Placental pericyte (primary cell): ENCODE results near the gene LZTS3. TPM values are rescaled to one million over a fixed set of nuclear protein-coding genes. Genes with fewer than 3 reads are reported as not detected.

ENCODE experiments used
- total RNA-seq: library from RNA; depleted of rRNA; stranded (reverse); fragments of >200 nt; gene quantifications from 2 replicates; pipeline ENCODE4 v1.2.3, GENCODE V29; 2012

The LZTS3 gene
- 6.0 and 6.3 TPM in 2 replicates for total RNA-seq

DNA sequence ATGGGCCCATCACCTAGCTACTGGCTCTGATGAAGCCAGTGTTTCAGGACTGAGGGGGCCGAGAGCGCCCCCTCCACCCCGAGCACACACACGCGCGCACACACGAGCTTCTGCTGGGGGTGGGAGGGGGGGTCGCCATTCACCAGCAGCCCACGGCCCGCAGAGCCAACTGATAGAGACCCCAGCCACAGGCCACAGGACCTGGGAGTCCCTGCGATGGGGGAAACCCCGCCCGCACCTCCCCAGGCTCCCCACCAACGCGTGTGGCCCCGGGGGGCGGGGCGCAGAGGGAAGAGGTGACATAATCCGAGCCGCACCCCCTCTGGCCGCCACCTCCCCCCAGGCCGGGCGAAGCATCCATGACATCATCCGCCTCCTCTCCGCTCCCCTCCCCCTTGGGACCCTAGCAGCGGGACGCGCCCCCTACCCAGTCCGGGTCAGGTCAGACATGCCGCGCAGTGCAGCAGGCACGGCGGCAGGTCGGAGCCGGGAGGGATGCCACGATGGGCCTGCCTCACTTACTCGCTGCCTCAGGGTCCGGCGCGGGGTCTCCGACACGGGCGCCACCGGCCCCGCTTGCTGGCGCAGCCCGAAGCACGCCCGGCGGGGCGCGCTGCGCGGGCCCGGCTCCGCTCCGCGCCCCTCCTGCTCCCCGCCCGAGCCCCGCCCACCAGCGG lies at the start of gene LZTS3:
TSS of gene LZTS3 (minus strand) at position 617 of the 677 bp plus-strand sequence. CDS start 6,386 bp downstream, outside the sequence.

DNA sequence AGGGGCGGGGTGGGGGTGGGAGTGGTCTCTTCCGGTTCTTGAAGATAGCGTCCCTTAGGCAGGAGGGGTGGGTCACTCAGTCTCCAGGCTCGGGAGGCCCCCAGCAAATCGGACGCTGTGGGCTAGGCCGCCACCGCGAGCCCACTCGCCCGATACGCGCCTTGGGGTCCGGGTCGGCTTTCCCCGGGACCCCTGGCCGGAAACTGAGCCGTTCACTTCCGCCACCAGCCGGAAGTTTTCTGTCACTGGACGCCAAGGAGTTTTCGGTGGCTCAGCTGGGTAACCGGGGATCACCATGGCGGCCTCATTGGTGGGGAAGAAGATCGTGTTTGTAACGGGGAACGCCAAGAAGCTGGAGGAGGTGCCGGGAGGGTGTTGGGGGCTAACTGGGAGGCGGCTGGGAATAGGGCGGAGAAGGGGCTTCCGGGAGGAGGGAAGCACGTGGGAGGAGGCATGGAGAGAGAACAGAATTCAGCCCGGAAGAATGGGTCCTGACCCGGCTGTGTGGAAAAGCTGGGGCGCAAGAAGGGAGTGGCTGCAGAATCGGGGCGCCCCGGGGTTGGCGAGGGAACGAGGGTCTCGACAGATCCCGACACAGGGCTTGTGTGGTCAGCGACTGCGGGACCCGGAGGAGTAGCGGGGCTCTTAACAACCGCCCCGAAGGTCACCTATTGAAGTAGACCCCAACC lies 36.1 kb upstream of the LZTS3 start, which contains the start of gene ITPA:
TSS of gene ITPA (plus strand) at position 242 of the 689 bp plus-strand sequence. CDS start at position 296, 54 bp downstream.

DNA sequence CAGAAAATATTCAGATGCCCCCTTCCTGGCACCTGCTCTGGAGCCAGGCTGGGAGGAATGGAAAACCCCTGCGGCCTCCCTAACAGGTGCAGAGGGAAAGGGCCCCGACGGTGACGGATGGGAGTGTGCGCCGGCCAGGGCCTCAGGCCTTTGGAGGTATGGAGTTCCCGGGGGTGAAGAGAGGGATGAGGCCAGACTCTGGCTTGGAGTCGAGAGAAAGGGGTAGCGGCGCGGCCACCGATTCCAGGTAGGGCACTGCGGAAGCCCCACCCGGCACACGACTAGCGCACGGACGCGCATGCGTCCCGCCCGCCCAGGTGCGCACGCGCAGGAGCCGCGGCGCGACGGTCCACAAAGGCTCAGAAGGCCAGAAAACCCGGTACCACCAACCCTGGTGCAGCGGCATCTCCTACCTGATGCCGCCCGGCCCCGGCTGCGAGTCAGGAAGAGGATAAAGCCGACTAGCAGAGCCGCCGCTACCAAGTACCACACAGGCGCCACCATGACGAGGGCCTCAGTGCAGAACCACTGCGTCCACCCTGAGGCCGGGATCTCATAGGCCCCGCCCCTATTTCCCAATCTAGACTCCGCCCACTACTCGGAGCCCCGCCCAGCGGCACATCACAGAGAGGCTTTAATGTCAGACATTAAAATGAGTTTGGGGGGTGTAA lies 30.9 kb upstream of the LZTS3 start, which contains the start of gene DDRGK1:
TSS of gene DDRGK1 (minus strand) at position 559 of the 671 bp plus-strand sequence. CDS start at position 504, 55 bp downstream.

Other genes with a start within 250 kb of the LZTS3 start
- gene GNRH2, start 129.9 kb downstream of the LZTS3 start, total RNA-seq = 0.29 TPM in 1 of 2 replicates, not detected in the other
- gene MRPS26, start 127.5 kb downstream of the LZTS3 start, total RNA-seq = 27.8 and 28.4 TPM in 2 replicates
- gene OXT, start 101.9 kb downstream of the LZTS3 start, total RNA-seq = not detected in 2 replicates
- gene AVP, start 88.8 kb downstream of the LZTS3 start, total RNA-seq = not detected in 2 replicates
- 9.8 and 14.9 TPM in 2 replicates for gene FASTKD5, start 13.7 kb downstream of the LZTS3 start, total RNA-seq
- 4.8 and 6.2 TPM in 2 replicates for gene UBOX5, start 13.7 kb downstream of the LZTS3 start, total RNA-seq
- gene DDRGK1, start 31.1 kb upstream of the LZTS3 start, total RNA-seq = 25.2 and 49.0 TPM in 2 replicates
- gene ITPA, start 35.9 kb upstream of the LZTS3 start, total RNA-seq = 31.5 and 46.1 TPM in 2 replicates
- 2.2 and 2.9 TPM in 2 replicates for gene SLC4A11, start 65.6 kb upstream of the LZTS3 start, total RNA-seq
- 15.3 and 16.6 TPM in 2 replicates for gene DNAAF9, start 234.1 kb upstream of the LZTS3 start, total RNA-seq